GM20431 (cell line): Measurements from ENCODE around the gene CMTM8.
"Not testable (repeated sequence)": the region's sequence is repeated elsewhere in the genome, so short reads cannot be mapped to it uniquely, and the experiment has no call there.

Source experiments
- in situ Hi-C: fragments of 300-500 bp; cut with MseI, MboI; formaldehyde crosslinking; loops from one replicate; pipeline ENCODE4 v1.15.0; 2020; ENCODE audit warnings: low sequenced_read_pairs; ENCODE audit not compliant: unreplicated experiment

The CMTM8 gene

GRCh38 chr3:32226875-32227500 lies 11.5 kb upstream of the CMTM8 start:
- in situ Hi-C loops, result no loop called here

- in situ Hi-C loops, result not testable (repeated sequence)
Observed at GRCh38 chr3:32228743-32229142, 9.7 kb upstream of the CMTM8 start.

- in situ Hi-C loops, result no loop called here
Observed at GRCh38 chr3:32229565-32229964, 8.9 kb upstream of the CMTM8 start.

GRCh38 chr3:32236377-32236776 lies 2.1 kb upstream of the CMTM8 start:
- in situ Hi-C loops, result no loop called here

- in situ Hi-C loops, result no loop called here
Observed at GRCh38 chr3:32237670-32238452, 619 bp upstream of the CMTM8 start.

GRCh38 chr3:32239307-32240158 lies 1.1 kb downstream of the CMTM8 start:
- in situ Hi-C loops, result no loop called here

- in situ Hi-C loops, result no loop called here
Observed at GRCh38 chr3:32240159-32240545, 1.7 kb downstream of the CMTM8 start.

GRCh38 chr3:32241100-32241499 lies 2.6 kb downstream of the CMTM8 start:
- in situ Hi-C loops, result no loop called here

- in situ Hi-C loops, result no loop called here
Observed at GRCh38 chr3:32243519-32243918, 5.0 kb downstream of the CMTM8 start.

GRCh38 chr3:32245200-32245599 lies 6.7 kb downstream of the CMTM8 start:
- in situ Hi-C loops, result no loop called here

GRCh38 chr3:32246079-32246675 lies 7.7 kb downstream of the CMTM8 start:
- in situ Hi-C loops, result no loop called here

- in situ Hi-C loops, result no loop called here
Observed at GRCh38 chr3:32249184-32249782, 10.8 kb downstream of the CMTM8 start.

GRCh38 chr3:32254268-32254667 lies 15.8 kb downstream of the CMTM8 start:
- in situ Hi-C loops, result no loop called here

GRCh38 chr3:32255345-32255744 lies 16.9 kb downstream of the CMTM8 start:
- in situ Hi-C loops, result no loop called here

- in situ Hi-C loops, result no loop called here
Observed at GRCh38 chr3:32256206-32256605, 17.7 kb downstream of the CMTM8 start.

GRCh38 chr3:32257042-32257441 lies 18.6 kb downstream of the CMTM8 start:
- in situ Hi-C loops, result no loop called here

GRCh38 chr3:32257641-32258438 lies 19.4 kb downstream of the CMTM8 start:
- in situ Hi-C loops, result no loop called here

- in situ Hi-C loops, result no loop called here
Observed at GRCh38 chr3:32258869-32259268, 20.4 kb downstream of the CMTM8 start.

- in situ Hi-C loops, result no loop called here
Observed at GRCh38 chr3:32261545-32261944, 23.1 kb downstream of the CMTM8 start.
